NCI-H69 (cell line): ENCODE data around the gene NLK.
"Not testable (repeated sequence)": the region's sequence is repeated elsewhere in the genome, so short reads cannot be mapped to it uniquely, and the experiment has no call there.

Experiments used
- DNase-seq: peaks from one replicate; lab custom pipeline; 2025; lab: John Stamatoyannopoulos, UW

Gene NLK

DNA sequence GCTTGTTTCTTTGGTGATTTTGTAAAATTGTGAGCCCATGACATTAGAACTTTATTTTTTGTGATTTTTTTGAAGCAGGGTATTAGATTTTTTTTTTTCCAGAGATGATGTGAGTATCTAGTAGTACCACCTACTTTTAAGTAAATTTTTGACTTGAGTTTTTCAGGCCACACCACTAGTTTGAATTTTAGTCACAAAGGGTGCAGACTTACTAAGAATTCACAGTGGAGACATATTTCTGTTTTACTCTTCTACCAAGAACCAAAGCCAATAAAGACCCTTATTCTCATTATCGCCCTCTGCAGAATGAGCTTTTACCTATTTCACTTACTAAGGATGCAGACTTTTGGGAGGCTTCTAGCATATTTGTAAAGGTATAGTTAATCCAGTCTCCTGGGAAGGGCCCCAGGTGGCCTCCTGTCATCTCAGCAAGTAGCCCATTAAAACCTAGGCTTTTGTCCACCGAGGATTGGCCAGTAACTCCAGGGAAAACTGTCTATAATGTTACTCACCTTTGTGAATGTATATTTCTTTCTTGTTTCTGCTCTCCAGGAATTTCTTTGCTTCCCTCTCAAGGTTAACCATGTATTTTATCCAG lies 30.6 kb downstream of the NLK start:
- peak; percentile 61 for DNase-seq

DNA sequence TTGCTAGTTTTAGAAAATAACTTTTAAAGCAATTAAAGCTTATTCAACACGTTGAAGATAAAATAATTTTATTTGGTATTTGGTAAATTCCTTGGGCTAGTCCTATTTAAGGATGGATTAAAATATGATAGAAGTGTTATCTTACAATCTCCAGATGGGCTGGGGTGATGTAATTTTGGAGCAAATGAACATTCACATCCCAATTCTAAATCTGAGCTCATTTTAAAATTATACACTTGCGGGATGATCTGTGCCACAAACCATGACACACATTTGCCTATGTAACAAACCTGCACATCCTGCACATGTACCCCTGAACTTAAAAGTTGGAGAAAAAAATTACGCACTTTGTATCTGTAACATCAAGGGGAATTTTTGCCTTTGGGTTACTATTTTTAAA lies 31.5 kb downstream of the NLK start:
- DNase-seq, result no peak

DNA sequence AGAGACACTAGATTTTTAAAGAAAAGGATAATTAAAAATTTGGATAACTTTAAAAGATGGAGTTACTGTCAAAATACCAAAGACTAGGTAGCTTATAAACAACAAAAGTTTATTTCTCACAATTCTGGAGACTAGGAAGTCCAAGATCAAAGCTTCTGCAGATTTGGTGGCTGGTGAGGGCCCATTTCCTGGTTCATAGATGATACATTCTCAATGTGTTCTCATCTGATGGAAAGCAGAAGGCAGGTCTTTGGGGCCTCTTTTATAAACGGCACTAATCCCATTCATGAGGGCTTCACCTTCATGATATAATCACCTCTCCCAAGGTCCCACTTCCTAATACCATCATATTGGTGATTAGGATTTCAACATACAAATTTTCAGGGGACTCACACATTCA lies 33.7 kb downstream of the NLK start:
- DNase-seq, result no peak

DNA sequence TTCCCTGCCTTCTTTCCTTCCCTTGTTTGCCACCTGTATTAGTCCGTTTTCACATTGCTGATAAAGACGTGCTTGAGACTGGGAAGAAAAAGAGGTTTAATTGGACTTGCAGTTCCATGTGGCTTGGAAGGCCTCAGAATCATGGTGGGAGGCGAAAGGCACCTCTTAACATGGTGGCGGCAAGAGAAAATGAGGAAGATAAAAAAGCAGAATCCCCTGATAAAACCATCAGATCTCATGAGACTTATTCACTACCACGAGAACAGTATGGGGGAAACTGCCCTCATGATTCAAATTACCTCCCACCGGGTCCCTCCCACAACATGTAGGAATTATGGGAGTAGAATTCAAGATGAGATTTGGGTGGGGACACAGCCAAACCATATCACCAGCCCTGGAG lies 34.7 kb downstream of the NLK start:
- not testable (repeated sequence) for DNase-seq

DNA sequence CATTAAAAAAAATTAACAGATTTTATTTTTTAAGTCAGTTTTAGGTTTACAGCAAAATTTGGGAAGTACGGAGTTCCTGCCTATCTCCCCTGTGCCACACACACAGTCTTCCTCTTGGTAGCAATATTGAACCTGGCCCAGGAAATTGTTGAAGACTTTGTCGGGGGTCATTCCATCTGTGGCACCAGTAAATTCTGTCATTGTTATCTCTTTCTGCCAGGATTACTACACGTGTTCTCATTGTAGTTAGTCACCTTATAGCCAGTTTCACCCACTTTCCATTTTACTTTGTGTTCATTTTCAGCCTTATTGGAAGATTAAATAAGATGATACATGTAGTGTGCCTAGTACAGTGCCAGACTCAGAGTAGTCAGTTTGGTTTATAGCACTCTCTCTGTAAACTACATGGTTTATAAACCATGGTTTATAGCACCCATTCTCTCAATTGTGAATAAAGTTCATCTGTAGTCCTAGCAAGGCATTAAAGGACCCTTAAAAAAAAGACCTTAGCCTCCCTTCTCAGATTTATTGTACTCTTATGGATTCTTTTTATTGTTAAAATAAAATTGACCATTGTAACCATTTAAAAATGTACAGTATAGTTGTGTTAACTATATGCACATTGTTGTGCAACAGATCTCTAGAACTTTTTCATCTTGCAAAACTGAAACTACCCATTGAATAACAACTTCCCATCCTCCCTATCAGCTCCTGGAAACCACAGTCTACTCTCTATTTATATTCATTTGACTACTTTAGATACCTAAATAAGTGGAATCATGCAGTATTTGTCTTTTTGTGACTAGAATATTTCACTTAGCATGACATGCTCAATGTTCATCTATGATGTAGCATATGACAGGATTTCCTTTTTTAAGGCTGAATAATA lies 36.1 kb downstream of the NLK start:
- DNase-seq, result no peak

DNA sequence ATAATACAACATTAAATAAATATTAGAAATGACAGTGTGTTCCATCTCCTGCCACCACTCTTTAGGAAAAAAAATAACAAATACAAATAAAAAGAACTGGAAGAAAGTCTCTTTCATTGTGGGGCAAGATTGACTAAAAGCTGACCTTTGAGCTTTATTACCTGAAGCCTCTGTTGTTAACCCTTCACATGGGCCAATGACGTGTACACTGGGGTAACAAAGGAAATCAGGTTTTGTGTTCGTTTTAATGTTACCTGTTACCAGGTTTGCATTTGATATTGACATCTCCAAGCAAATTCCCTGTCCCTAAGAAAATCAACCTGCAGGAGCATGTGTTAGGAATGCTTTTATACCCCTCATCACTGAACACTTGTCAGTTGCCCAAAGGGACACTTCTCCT lies 39.0 kb downstream of the NLK start:
- no peak for DNase-seq

DNA sequence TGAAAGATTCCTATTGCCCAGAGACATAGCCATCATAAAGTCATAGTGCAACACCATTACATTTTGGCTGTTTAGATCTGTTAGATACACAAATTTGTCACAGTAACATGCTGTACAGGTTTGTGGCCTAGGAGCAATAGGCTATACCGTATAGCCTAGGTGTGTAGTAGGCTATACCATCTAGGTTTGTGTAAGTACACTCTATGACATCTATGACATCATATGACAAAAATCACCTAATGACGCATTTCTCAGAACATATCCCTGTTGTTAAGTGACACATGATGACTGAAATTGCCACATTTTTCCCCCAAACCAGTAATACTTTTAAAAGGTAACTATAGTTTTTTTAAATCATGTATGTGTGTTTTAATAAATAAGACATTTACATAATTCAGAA lies 43.3 kb downstream of the NLK start:
- no peak for DNase-seq

DNA sequence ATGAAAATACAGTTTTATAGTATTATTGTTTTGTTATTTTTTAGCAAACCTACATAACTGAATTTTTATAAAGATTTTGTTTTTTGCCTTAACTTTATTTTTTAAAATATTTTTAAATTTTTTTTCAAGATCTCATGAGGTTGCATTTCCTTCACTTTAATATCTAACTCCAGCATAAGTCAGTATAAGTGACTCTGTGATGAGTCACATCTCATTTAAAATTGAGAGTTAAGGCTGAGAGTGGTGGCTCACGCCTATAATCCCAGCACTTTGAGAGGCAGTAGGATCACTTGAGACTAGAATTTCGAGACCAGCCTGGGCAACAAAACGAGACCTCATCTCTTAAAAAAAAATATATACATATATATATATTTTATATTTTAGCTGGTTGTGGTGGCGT lies 44.0 kb downstream of the NLK start:
- DNase-seq, result no peak

DNA sequence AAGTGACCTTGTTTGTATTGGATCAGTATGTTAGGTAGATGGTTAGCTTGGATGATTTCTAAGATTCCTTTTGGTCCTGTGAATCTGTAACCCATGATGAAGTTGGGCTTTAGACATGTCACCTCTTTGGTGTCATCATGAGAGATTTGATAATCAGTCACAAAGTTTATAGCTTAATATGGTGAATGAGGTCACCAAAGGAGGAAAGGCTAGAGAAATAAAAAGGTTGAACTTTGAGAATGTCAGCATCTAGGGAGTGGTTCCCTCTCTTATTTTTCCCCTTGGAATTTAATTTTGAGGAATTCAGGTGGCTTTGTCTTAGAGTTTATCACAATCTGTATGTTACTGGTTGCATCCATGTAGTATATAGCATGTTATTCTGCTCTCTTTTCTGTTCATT lies 45.3 kb downstream of the NLK start:
- DNase-seq, result no peak

DNA sequence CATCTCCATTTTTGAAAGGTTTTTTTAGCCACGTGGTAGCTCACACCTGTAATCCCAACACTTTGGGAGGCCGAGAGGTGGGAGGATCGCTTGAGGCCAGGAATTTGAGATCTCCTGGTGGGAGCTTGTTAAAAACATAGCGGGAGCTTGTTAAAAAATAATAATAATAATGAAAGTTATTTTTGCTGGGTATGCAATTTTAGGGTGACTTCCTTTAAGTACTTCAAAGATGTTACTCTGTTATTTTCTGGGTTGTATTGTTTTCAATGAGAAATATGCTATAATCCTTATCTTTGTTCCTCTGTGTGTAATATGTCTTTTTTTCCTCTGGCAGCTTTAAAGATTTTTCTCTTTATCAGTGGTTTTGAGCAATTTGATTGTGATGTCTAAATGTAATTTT lies 48.1 kb downstream of the NLK start:
- no peak for DNase-seq

DNA sequence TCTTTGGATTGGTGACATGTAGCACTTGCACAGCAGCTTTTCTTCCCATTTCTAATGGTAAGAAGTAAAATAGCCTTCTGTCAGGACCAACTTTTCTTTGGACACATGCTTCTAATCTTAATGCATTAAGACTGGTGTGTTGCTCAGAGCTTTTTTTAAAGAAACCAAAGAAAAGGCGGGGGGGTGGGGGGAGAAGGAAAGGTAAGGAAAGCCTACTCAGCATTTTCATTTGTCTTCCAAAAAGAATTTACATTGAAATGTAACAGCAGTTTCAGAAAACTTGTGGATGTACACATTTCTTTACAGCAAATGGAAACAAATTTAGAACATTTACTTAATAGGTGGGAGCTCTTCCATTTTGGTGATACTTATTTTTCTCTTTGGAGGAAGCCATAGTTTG lies 49.6 kb downstream of the NLK start:
- DNase-seq, result no peak

DNA sequence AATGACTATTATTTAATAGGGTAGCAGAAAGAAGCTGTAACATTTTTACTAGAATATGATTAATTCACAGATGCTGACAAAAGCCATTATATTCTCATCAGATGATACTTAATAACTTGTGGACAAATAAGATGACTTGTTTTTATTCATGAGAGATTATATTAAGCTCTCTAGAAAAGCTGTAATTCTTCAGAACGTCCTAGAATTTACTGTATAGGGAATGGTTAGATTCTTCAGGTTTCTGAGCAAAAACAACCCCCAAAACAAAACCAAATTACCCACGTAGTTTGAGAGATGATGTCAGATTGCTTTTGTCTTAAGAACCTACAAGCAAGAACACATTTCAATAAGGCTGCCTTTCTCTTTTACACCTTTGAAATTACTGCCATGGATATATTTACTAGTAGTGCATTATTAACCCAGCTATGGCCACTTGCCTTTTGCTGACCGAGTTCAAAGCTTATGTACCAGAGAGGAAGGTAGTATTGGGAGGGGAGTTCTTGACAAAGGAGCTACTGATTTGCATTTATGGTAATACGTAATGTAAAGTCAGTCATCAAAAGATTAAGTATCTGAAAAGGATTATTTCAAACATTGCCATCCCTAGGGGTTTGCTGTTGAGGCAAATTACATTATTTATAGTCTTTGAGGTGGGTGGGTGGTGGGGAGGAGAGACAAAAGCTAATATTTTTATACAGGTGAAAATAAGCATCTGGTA lies 51.7 kb downstream of the NLK start:
- DNase-seq, result no peak

DNA sequence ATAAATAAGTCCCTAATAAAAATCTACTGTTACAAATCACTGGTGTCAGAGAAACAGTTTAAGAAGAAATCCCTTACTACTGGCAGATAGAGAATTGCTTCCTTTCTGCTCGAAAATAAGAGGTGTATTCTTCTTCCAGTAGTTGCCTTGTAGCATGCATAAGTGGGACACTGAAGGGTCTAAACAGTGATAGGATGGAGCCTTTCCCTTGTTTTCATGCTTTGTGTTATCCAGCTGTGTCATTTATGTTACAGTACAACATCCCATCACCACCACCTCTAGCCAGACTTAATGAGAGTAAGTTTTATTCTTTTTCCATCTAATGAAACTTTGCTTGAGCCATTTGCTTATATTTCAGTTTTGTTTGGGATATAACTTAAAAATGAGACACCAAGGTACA lies 54.3 kb downstream of the NLK start:
- no peak for DNase-seq

DNA sequence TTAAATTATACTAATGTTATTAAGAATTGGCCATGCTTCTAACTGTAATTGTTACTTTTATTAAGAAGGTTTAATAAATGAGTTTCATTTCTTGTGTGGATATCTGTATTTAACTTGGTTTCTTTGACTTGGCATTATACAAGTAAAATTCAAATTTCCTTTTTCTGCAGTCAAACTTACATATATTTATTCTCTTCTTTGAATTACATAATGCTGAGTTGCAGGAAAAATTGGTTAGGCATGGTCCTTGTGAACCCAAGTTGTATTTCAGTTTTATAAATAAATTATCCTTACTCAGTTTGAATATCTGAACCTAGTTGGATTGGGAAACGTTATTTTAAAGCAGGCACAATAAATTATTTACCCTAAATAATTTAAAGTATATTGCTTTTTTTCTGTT lies 54.8 kb downstream of the NLK start:
- no peak for DNase-seq

DNA sequence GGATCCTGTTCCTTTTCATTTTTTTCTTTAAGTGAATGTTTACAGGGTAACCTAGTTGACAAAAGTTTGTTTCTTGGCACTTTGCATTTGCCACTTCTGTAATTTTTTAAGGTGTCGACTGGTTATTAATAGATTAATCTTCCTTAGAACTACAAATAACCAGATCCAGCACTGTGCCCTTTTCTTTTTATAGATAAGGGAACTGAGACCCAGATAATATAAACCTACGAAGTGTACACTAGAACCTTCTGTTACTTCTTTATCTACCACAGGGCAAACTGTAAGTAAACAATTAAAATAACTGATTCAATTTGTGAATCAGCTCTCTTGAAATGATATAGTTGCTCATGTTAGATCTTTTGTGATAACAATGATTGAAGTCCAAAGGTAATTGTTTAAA lies 55.4 kb downstream of the NLK start:
- DNase-seq, result no peak

DNA sequence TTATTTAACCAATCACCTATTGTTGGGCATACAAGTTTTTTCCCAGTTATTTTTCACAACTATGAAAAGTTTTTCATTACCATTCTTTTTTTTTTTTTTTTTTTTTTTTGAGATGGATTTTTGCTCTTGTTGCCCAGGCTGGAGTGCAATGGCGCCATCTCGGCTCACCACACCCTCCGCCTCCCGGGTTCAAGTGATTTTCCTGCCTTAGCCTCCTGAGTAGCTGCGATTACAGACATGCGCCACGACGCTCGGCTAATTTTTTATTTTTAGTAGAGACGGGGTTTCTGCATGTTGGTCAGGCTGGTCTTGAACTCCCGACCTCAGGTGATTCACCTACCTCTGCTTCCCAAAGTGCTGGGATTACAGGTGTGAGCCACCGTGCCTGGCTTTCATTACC lies 56.1 kb downstream of the NLK start:
- not testable (repeated sequence) for DNase-seq

DNA sequence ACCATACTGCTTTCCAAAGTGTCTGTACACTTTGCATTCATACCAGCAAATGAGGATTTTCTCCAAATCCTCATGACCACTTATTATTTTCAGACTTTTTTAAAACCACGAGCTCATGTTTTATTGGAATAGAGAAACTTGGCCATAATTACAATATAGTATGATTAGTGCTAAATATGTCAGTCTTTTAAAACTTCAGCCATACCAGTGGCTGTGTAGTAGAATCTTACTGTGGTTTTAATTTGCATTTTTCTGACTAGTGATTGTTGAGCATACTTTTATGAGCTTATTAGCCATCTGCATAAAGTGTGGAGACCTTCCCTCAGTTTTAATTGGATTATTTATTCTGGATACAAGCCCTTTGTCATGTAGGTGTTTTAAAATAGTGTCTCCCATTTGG lies 57.8 kb downstream of the NLK start:
- DNase-seq, result no peak

DNA sequence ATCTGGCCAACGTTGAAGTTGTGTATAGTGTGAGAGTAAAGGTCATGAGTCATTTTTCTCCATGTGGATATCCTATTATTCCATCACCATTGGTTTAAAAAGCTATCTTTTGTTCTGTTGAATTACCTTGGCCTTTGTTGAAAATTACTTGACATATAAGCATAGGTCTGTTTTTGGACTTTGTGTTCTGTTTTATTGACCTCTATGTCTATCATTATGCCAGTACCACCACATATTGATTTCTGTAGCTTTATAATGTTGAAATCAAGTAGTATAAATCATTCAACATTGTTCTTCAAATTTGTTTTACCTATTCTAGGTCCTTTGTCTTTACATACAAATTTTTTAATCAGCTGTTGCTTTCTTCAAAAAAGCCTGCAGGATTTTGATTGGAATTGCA lies 58.5 kb downstream of the NLK start:
- DNase-seq, result no peak

DNA sequence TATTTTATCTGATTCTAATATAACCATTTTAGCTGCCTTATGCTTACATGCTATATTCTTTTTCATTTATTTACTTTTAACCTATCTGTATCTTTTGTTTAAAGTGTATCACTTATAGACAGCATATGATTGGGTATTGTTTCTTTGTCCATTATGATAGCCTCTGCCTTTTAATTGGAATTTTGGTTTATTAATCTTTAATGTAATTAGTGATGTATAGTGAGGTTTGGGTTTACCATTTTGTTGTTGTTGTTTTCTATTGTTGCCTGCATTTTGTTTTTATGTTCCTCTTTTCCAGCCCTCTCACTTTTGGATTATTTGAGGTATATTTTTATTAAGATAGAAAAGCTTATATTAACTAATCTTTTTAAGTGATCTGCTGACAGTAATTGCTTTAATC lies 59.4 kb downstream of the NLK start:
- DNase-seq, result no peak

DNA sequence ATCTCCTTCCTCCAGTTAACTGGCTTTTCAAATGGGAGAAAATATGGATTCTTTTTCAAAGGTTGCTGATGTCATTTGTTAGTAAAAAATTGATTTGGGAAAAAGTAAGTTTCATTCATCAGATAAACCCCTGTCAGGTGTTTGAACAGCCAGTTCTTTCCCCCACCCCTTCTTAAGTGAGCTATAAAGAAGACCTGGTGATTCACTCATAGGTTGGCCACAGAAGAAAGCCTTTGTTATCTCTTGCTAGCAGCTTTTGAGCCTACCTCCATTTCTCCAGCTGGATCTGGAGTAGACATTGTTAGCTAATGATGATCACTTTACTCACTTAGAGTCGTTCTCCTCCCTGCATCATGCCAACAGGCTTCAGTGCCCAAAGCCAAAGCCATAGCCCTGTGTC lies 63.0 kb downstream of the NLK start:
- peak; percentile 31 for DNase-seq

DNA sequence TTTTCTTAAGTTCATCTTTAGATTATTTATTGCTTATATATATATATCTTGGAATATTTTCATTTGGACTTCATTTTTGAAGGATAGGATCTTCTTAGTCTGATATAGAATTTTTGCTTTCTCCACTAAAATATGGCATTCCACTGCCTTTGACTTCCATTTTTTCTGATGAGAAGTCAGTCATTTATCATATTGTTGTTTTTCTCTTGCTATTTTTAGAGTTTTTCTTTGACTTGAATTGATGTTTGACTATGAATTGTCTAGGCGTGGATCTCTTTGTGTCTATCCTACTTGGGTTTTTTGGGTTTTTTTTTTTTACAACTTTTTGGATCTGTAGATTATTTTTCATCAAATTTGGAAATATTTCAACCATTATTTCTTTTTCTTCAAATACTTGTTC lies 67.7 kb downstream of the NLK start:
- no peak for DNase-seq

DNA sequence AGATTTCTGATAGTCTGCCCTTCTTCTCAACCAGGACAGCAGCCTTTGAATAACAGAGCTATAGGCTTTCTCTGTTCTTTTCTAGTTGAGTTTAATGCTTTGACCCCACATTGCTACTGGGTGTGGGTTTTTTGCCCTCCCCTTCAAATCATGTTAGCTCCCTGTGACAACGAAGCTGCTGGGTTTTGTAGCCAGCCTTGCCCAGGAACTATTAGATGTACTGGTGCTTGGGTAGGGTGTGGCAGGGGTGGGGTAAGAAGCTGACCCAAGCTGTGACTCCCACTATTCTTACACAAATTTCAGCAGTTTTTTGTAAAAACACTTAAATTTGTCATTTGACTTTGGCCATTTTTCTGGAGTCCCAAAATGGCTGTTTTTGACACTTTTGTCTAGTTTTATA lies 69.7 kb downstream of the NLK start:
- DNase-seq, result peak; percentile 5

DNA sequence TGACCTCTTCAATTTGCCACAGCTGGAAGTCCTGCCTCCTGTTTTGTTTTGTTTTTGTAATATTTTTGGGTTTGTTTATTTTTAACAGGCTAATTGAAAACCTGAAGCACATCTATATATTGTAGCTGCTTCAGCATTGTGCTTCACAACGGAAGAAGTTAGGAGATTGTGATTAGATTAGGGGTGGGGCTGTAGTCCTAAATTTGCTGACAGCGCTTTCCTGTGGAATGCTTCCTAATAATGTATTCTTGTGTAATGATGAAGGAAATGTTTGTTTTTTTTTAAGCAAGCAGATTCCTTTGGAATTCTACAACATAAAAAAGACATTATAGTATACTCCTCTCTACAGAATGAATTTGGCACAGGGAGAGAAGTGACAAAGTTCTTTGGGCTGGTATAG lies 70.1 kb downstream of the NLK start:
- DNase-seq, result no peak
